ENCODE data around the gene ELAVL4.

The ELAVL4 gene

DNA sequence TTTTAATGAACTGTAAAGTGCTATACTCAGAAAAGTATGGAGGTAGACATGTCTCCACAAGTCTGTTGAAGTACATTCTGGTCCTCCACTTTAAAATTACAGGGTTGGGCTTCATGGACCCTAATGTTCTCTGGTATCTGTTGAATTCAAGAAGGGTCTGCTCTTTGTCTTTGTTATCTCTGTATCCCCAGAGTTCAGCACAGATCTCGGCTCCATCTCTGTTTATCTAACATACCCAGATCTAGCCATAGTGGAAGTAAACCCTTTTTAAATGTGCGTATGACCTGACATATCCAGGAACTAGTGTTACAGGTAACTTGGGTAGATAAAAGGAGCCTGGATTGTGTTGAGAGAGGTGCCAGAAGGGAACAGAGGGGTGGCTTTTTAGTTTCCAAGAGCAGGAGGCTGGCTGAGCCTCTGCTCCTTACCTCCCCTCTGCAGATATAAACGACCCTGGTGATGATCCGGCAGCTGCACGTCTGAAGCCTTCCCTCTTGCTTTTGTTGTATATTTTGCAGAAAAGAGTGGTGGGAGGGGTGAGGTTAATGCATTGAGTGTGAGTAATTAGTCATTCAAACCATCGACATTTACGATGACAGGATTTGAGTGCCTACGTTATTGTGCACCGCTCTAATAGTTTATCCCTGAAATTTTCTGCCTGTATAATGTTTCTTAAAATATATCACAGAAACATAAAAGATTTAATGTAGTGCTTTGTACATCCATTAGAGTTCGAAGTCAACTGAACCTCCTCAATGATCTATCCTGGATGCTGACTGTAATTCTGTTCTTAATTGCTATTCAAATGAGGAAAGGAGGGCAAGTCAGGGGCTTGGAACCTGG, 30.8 kb downstream of the ELAVL4 start:
- Histone ChIP-seq H3F3A (ENCODE audit: low read depth) (no peaks in the 10 kb centered on the region), H2AFZ (ENCODE audit: low read length) (no peak overlapping the region), H3K27me3 (ENCODE audit: insufficient read depth, low read length, poor library complexity, severe bottlenecking) (no peaks in the 10 kb centered on the region), H3K9ac (ENCODE audit: low read depth, low read length, poor library complexity, severe bottlenecking) (no peak overlapping the region), H3K9me2 (replicated peaks; ENCODE audit: low read depth, low read length) (no peaks in the 10 kb centered on the region), H3K4me1 (ENCODE audit: insufficient read depth, low read length, poor library complexity, severe bottlenecking) (no peaks in the 10 kb centered on the region), H4K20me1 (ENCODE audit: insufficient read depth, low read length, poor library complexity, severe bottlenecking) (no peaks in the 10 kb centered on the region), H3K79me2 (ENCODE audit: insufficient read depth, low read length) (no peaks in the 10 kb centered on the region), H3K4me3 (ENCODE audit: low read length, poor library complexity, severe bottlenecking) (no peak overlapping the region), H3K9me3 (ENCODE audit: insufficient read depth, low read depth, low read length) (no peaks in the 10 kb centered on the region), H3K4me2 (ENCODE audit: low read depth, low read length, poor library complexity, severe bottlenecking) (no peak overlapping the region), H3K36me3 (ENCODE audit: insufficient read depth, low read length) (no peaks in the 10 kb centered on the region)
- TF ChIP-seq, protein P1, sequence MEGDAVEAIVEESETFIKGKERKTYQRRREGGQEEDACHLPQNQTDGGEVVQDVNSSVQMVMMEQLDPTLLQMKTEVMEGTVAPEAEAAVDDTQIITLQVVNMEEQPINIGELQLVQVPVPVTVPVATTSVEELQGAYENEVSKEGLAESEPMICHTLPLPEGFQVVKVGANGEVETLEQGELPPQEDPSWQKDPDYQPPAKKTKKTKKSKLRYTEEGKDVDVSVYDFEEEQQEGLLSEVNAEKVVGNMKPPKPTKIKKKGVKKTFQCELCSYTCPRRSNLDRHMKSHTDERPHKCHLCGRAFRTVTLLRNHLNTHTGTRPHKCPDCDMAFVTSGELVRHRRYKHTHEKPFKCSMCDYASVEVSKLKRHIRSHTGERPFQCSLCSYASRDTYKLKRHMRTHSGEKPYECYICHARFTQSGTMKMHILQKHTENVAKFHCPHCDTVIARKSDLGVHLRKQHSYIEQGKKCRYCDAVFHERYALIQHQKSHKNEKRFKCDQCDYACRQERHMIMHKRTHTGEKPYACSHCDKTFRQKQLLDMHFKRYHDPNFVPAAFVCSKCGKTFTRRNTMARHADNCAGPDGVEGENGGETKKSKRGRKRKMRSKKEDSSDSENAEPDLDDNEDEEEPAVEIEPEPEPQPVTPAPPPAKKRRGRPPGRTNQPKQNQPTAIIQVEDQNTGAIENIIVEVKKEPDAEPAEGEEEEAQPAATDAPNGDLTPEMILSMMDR (conservative IDR thresholded peaks at IDR 0.05; ENCODE audit: low read length) = no peak
- no peak for TF ChIP-seq EZH2phosphoT487 (IDR thresholded peaks at IDR 0.05; ENCODE audit: borderline replicate concordance)

DNA sequence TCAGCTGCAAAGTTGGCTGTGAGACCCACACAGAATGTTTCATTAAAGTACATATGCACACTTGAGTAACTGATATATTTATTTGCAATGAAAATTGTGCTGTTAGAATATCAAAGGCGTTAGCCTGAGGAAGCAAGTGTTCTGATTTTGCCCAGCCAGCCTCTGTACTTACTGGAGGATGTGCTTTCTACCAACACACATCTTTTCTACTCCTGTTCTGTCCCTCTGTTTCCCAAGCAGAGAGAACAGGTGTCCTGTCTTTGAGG, 31.4 kb downstream of the ELAVL4 start:
- Histone ChIP-seq H3K9ac (ENCODE audit: low read depth, low read length, poor library complexity, severe bottlenecking) (no peak overlapping the region), H3K36me3 (ENCODE audit: insufficient read depth, low read length) (no peaks in the 10 kb centered on the region), H3F3A (ENCODE audit: low read depth) (no peaks in the 10 kb centered on the region), H3K9me3 (ENCODE audit: insufficient read depth, low read depth, low read length) (no peaks in the 10 kb centered on the region), H3K4me2 (ENCODE audit: low read depth, low read length, poor library complexity, severe bottlenecking) (no peak overlapping the region), H3K79me2 (ENCODE audit: insufficient read depth, low read length) (no peaks in the 10 kb centered on the region), H4K20me1 (ENCODE audit: insufficient read depth, low read length, poor library complexity, severe bottlenecking) (no peaks in the 10 kb centered on the region), H3K4me3 (ENCODE audit: low read length, poor library complexity, severe bottlenecking) (no peak overlapping the region), H3K27me3 (ENCODE audit: insufficient read depth, low read length, poor library complexity, severe bottlenecking) (no peaks in the 10 kb centered on the region), H2AFZ (ENCODE audit: low read length) (no peak overlapping the region), H3K4me1 (ENCODE audit: insufficient read depth, low read length, poor library complexity, severe bottlenecking) (no peaks in the 10 kb centered on the region), H3K9me2 (replicated peaks; ENCODE audit: low read depth, low read length) (no peaks in the 10 kb centered on the region)
- no peak for TF ChIP-seq EZH2phosphoT487 (IDR thresholded peaks at IDR 0.05; ENCODE audit: borderline replicate concordance)
- TF ChIP-seq, protein P1 (conservative IDR thresholded peaks at IDR 0.05; ENCODE audit: low read length) = no peak

- Histone ChIP-seq H3K9me2 (replicated peaks; ENCODE audit: low read depth, low read length) (no peaks in the 10 kb centered on the region), H3K9me3 (ENCODE audit: insufficient read depth, low read depth, low read length) (no peaks in the 10 kb centered on the region), H3K4me3 (ENCODE audit: low read length, poor library complexity, severe bottlenecking) (no peak overlapping the region), H3K27me3 (ENCODE audit: insufficient read depth, low read length, poor library complexity, severe bottlenecking) (no peaks in the 10 kb centered on the region), H3K36me3 (ENCODE audit: insufficient read depth, low read length) (no peaks in the 10 kb centered on the region), H3F3A (ENCODE audit: low read depth) (no peaks in the 10 kb centered on the region), H3K4me2 (ENCODE audit: low read depth, low read length, poor library complexity, severe bottlenecking) (no peak overlapping the region), H4K20me1 (ENCODE audit: insufficient read depth, low read length, poor library complexity, severe bottlenecking) (no peaks in the 10 kb centered on the region), H3K79me2 (ENCODE audit: insufficient read depth, low read length) (no peaks in the 10 kb centered on the region), H2AFZ (ENCODE audit: low read length) (no peak overlapping the region), H3K4me1 (ENCODE audit: insufficient read depth, low read length, poor library complexity, severe bottlenecking) (no peaks in the 10 kb centered on the region), H3K9ac (ENCODE audit: low read depth, low read length, poor library complexity, severe bottlenecking) (no peak overlapping the region)
- TF ChIP-seq EZH2phosphoT487 (IDR thresholded peaks at IDR 0.05; ENCODE audit: borderline replicate concordance) = no peak
- TF ChIP-seq, protein P1 (conservative IDR thresholded peaks at IDR 0.05; ENCODE audit: low read length) = no peak
Measured at GRCh38 chr1:50147191-50147850, 38.6 kb downstream of the ELAVL4 start.
